PC-9 (cell line): ENCODE measurements around the gene LOXL1. TPM values are rescaled to one million over a fixed set of nuclear protein-coding genes. Genes with fewer than 3 reads are reported as not detected.

Source experiments
- BruUV-seq: library from RNA; stranded (reverse); fragments of 400-500 nt; replicated peaks from 2 replicates; lab custom pipeline; 2021; lab: Mats Ljungman, UMichigan
- CTCF ChIA-PET: fragments of 300-600 bp; sonication (Branson Sonifier 250); formaldehyde crosslinking; loops from one replicate; lab custom pipeline; 2022; ENCODE audit warnings: antibody characterized with exemption; lab: Charles Lee
- POLR2A ChIA-PET: fragments of 300-600 bp; sonication (Branson Sonifier 250); formaldehyde crosslinking; loops from one replicate; lab custom pipeline; 2022; ENCODE audit warnings: antibody characterized with exemption; ENCODE audit not compliant: unreplicated experiment; lab: Charles Lee
- DNase-seq, 2 experiments: peaks; one replicate each; pipeline versions ENCODE4 v3.0.0 to v3.0.0-alpha.2; 2015 to 2022; ENCODE audit warnings: mixed read lengths in 1 of 2
- H2AFZ ChIP-seq: fragments of 200-600 bp; sonication (generic); 2 replicates; pipeline ENCODE4 v1.8.1; 2017; ENCODE audit warnings: antibody characterized with exemption
- H3F3A ChIP-seq: fragments of 200-600 bp; sonication (generic); 2 replicates; pipeline ENCODE4 v1.8.1; 2017; ENCODE audit warnings: antibody characterized with exemption, mild to moderate bottlenecking, low read depth; ENCODE audit not compliant: insufficient read depth
- H3K27ac ChIP-seq: fragments of 200-600 bp; sonication (generic); 2 replicates; pipeline ENCODE4 v1.6.1; 2016; ENCODE audit warnings: mixed run types
- H3K27me3 ChIP-seq: fragments of 200-600 bp; sonication (generic); 2 replicates; pipeline ENCODE4 v1.6.1; 2016; ENCODE audit warnings: low read depth, mixed run types; ENCODE audit not compliant: insufficient read depth
- H3K36me3 ChIP-seq: fragments of 200-600 bp; sonication (generic); 2 replicates; pipeline ENCODE4 v1.6.1; 2016; ENCODE audit warnings: low read depth, mixed run types
- H3K4me1 ChIP-seq: fragments of 200-600 bp; sonication (generic); replicated peaks from 2 replicates; pipeline ENCODE4 v1.6.1; 2016; ENCODE audit warnings: mixed run types; ENCODE audit not compliant: insufficient read depth
- H3K4me2 ChIP-seq: fragments of 200-600 bp; sonication (generic); 2 replicates; pipeline ENCODE4 v1.6.1; 2017; ENCODE audit warnings: mixed run types
- H3K4me3 ChIP-seq: fragments of 200-600 bp; sonication (generic); 2 replicates; pipeline ENCODE4 v1.6.1; 2016; ENCODE audit warnings: mixed run types
- H3K79me2 ChIP-seq: fragments of 200-600 bp; sonication (generic); 2 replicates; pipeline ENCODE4 v1.6.1; 2017; ENCODE audit warnings: low read depth, mixed run types
- H3K9me2 ChIP-seq: fragments of 200-600 bp; sonication (generic); 2 replicates; pipeline ENCODE4 v1.8.1; 2017; ENCODE audit warnings: mild to moderate bottlenecking; ENCODE audit not compliant: insufficient read depth
- H3K9me3 ChIP-seq: fragments of 200-600 bp; sonication (generic); 2 replicates; pipeline ENCODE4 v1.8.1; 2016; ENCODE audit warnings: low read depth; ENCODE audit not compliant: insufficient read depth
- H4K20me1 ChIP-seq: fragments of 200-600 bp; sonication (generic); 2 replicates; pipeline ENCODE4 v1.8.1; 2017; ENCODE audit not compliant: insufficient read depth
- CTCF ChIP-seq: fragments of 200-600 bp; sonication (generic); conservative IDR thresholded peaks from 2 replicates; pipeline ENCODE4 v1.6.1; 2017; ENCODE audit warnings: mixed run types, antibody characterized with exemption, mild to moderate bottlenecking, moderate library complexity
- EZH2 ChIP-seq: fragments of 200-600 bp; sonication (generic); IDR thresholded peaks from 2 replicates; pipeline ENCODE4 v1.8.0; 2017; ENCODE audit warnings: antibody characterized with exemption, low read depth
- intact Hi-C: fragments of 100-400 bp; cut with micrococcal nuclease; formaldehyde crosslinking; loops from one replicate; pipeline ENCODE4 v1.10.0; 2022; ENCODE audit not compliant: unreplicated experiment
- total RNA-seq: library from RNA; stranded (reverse); gene quantifications from 2 replicates; pipeline ENCODE4 v1.2.3, GENCODE V29; 2021

The LOXL1 gene
- total RNA-seq, 1 experiment from 2014 or later, result 50.7 TPM

DNA sequence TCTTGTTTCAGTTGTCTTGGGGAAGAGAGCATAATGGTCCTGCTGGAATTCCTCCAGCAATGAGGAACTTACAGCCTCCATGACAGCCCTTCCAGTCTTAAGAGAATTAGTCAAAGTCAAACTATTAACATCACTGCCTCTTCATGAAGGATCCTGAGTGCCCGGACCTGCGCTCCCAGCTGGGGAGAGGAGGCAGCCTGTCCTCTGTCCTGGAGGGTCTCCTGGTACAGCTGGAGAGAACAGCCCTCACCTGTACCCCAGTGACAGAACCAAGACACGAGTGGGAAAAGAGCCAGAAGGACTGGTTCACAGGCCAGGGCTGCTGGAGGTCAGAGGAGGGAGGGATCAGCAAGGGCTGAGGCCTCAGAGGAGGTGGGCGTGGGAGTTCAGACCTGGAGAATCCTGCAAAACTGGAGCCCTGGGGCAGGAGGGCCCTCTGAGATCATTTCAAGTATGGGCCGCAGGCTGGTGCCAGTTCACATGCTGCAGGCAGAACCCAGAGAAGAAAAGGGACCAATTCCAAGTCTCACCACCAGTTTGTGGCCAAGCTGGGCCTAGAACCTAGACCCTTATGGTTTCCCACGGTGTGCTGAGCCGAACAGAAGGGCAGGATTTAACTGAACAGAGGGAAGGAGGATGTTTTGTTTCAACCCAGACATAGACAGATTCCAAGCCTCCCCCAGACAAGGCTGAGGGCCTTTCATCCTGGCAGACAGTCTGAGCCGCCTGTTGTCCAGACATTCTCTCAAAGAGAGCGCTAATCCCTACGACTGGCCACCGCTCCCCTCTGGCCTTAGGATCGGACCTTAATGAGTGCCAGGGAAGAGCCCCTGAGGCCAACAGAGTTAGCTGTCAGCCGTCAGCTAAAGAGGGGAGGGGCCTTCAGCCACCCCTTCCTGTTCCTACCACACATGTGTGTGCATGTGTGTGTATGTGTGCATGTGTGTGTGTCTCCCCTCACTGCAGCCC is 18.2 kb downstream of the LOXL1 start:
- H3K27ac ChIP-seq, result no peak overlapping the region
- intact Hi-C loops, result no loop called here
- H3F3A ChIP-seq, result peaks cover 48% of the 10 kb centered on the region
- H2AFZ ChIP-seq, result no peak overlapping the region
- peaks cover 25% of the 10 kb centered on the region for H3K79me2 ChIP-seq
- no peaks in the 10 kb centered on the region for H3K27me3 ChIP-seq
- H4K20me1 ChIP-seq, result 0 out of 2 replicates have a peak, but pooled peaks cover 4% of the 10 kb centered on the region
- POLR2A ChIA-PET, result no interaction called here
- H3K4me1 ChIP-seq, result peaks cover 51% of the 10 kb centered on the region
- BruUV-seq, result no TSS peak
- TF ChIP-seq CTCF, result no peak
- H3K4me3 ChIP-seq, result no peak overlapping the region
- no peak for DNase-seq
- CTCF ChIA-PET, result no interaction called here
- H3K36me3 ChIP-seq, result peaks cover 52% of the 10 kb centered on the region
- H3K9me3 ChIP-seq, result no peaks in the 10 kb centered on the region
- H3K9me2 ChIP-seq, result no peaks in the 10 kb centered on the region
- no peak overlapping the region for H3K4me2 ChIP-seq

- DNase-seq, result no peak
- peaks cover 57% of the 10 kb centered on the region for H3K36me3 ChIP-seq
- H3K79me2 ChIP-seq, result peaks cover 18% of the 10 kb centered on the region
- H3K27ac ChIP-seq, result no peak overlapping the region
- H3K27me3 ChIP-seq, result no peaks in the 10 kb centered on the region
- TF ChIP-seq CTCF, result no peak
- H3F3A ChIP-seq, result peaks cover 45% of the 10 kb centered on the region
- peaks cover 44% of the 10 kb centered on the region for H3K4me1 ChIP-seq
- ChIA-PET POLR2A (no interaction called here), CTCF (no interaction called here)
- intact Hi-C loops, result no loop called here
- H3K9me3 ChIP-seq, result no peaks in the 10 kb centered on the region
- H4K20me1 ChIP-seq, result 0 out of 2 replicates have a peak, but pooled peaks cover 4% of the 10 kb centered on the region
- BruUV-seq, result no TSS peak
- H3K4me3 ChIP-seq, result no peak overlapping the region
- no peak overlapping the region for H2AFZ ChIP-seq
- no peak overlapping the region for H3K4me2 ChIP-seq
- no peaks in the 10 kb centered on the region for H3K9me2 ChIP-seq
These were observed 18.9 kb downstream of the LOXL1 start for GRCh38 chr15:73945130-73945508.

DNA sequence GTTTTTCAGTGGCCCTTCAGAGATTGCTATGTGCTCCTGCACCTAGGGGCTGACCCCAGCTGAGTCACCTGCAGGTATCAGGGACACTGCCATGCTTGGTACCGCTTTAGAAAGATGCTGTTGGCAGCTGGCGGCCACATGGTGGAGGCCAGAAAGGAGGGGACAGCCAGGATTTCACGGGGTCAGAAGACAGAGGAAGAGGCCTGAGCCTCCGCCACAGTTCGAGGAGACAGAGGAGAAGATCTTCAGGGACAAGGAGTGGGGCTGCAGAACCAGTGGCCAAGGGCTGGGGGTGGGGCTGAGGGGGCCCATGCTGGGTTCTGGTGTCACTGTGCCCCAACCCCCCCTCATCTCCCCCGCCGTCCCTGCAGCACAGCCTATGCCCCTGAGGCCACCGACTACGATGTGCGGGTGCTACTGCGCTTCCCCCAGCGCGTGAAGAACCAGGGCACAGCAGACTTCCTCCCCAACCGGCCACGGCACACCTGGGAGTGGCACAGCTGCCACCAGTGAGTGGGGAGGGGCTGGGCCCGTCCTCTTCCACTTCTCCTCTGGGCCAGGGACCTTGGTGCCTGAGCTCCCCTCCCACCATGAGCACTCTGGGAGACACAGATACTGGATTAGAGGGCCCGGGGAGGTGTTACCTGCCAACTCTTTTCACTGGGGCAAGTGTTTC is 19.9 kb downstream of the LOXL1 start:
- intact Hi-C loops, result no loop called here
- POLR2A ChIA-PET, result no interaction called here
- Histone ChIP-seq H3K4me2 (no peak overlapping the region), H3K4me1 (peaks cover 34% of the 10 kb centered on the region), H3K27ac (no peak overlapping the region), H3K9me3 (no peaks in the 10 kb centered on the region), H3K9me2 (no peaks in the 10 kb centered on the region), H4K20me1 (0 out of 2 replicates have a peak, but pooled peaks cover 4% of the 10 kb centered on the region), H2AFZ (no peak overlapping the region), H3K36me3 (peaks cover 53% of the 10 kb centered on the region), H3F3A (peaks cover 40% of the 10 kb centered on the region), H3K79me2 (peaks cover 16% of the 10 kb centered on the region), H3K27me3 (no peaks in the 10 kb centered on the region), H3K4me3 (no peak overlapping the region)
- TF ChIP-seq EZH2, result no peak
- no peak for TF ChIP-seq CTCF
- CTCF ChIA-PET, result no interaction called here
- no TSS peak for BruUV-seq
- no peak for DNase-seq
